IPS-20b (cell line): ENCODE measurements around the gene SWI5.
"Not testable (repeated sequence)": the region's sequence is repeated elsewhere in the genome, so short reads cannot be mapped to it uniquely, and the experiment has no call there.

Experiments used
- H3K27ac ChIP-seq: one replicate; pipeline ENCODE4 v1.5.1; 2013; ENCODE audit warnings: low read length
- H3K27me3 ChIP-seq: 2 replicates; pipeline ENCODE4 v1.6.1; 2013; ENCODE audit warnings: mild to moderate bottlenecking, low read length, inconsistent platforms; ENCODE audit not compliant: insufficient read depth
- H3K36me3 ChIP-seq: 2 replicates; pipeline ENCODE4 v1.6.1; 2013; ENCODE audit warnings: low read depth, mild to moderate bottlenecking, inconsistent platforms, low read length, moderate library complexity; ENCODE audit not compliant: insufficient read depth
- H3K4me1 ChIP-seq: 2 replicates; pipeline ENCODE4 v1.6.1; 2013; ENCODE audit warnings: mild to moderate bottlenecking, control low read depth, inconsistent platforms, low read length, moderate library complexity; ENCODE audit not compliant: insufficient read depth
- H3K4me3 ChIP-seq: 2 replicates; pipeline ENCODE4 v1.5.1; 2013; ENCODE audit warnings: mild to moderate bottlenecking, low read length, inconsistent platforms
- H3K9ac ChIP-seq: 2 replicates; pipeline ENCODE4 v1.6.1; 2013; ENCODE audit warnings: low read depth, mild to moderate bottlenecking, inconsistent platforms, low read length, moderate library complexity
- H3K9me3 ChIP-seq: 2 replicates; pipeline ENCODE4 v1.6.1; 2013; ENCODE audit warnings: mild to moderate bottlenecking, low read depth, low read length, inconsistent platforms; ENCODE audit not compliant: insufficient read depth

SWI5 gene

GRCh38 chr9:128276008-128276573 is at the start of gene SWI5:
SWI5 (plus strand) TSS chr9:128276276.
- H3K9ac ChIP-seq, result peak within 1 kb of the TSS; percentile 94
- no peaks in the 10 kb centered on the region for H3K9me3 ChIP-seq
- peak within 1 kb of the TSS; percentile 92 for H3K4me3 ChIP-seq
- peak within 1 kb of the TSS; percentile 86 for H3K27ac ChIP-seq
- H3K27me3 ChIP-seq, result no peaks in the 10 kb centered on the region
- H3K36me3 ChIP-seq, result peaks cover 22% of the 10 kb centered on the region
- peaks cover 4% of the 10 kb centered on the region; the same call in 1 of the 2 replicates for H3K4me1 ChIP-seq

GRCh38 chr9:128226412-128226801 is 49.7 kb upstream of the SWI5 start:
- no peaks in the 10 kb centered on the region for H3K9me3 ChIP-seq
- no peak overlapping the region for H3K9ac ChIP-seq
- H3K36me3 ChIP-seq, result peaks cover 6% of the 10 kb centered on the region; the same call in 1 of the 2 replicates
- no peaks in the 10 kb centered on the region for H3K4me1 ChIP-seq
- no peak overlapping the region for H3K4me3 ChIP-seq
- no peaks in the 10 kb centered on the region for H3K27me3 ChIP-seq
- no peak overlapping the region for H3K27ac ChIP-seq

- H3K9me3 ChIP-seq, H3K27me3 ChIP-seq, H3K4me3 ChIP-seq, H3K9ac ChIP-seq, H3K36me3 ChIP-seq, H3K27ac ChIP-seq, H3K4me1 ChIP-seq: not testable (repeated sequence)
Observed at GRCh38 chr9:128230897-128231296, 45.2 kb upstream of the SWI5 start.

- no peak overlapping the region for H3K4me3 ChIP-seq
- no peaks in the 10 kb centered on the region for H3K27me3 ChIP-seq
- H3K36me3 ChIP-seq, result 0 out of 2 replicates have a peak, but pooled peaks cover 2% of the 10 kb centered on the region
Observed at GRCh38 chr9:128231638-128232527, 44.2 kb upstream of the SWI5 start.

GRCh38 chr9:128232528-128233428 is 43.3 kb upstream of the SWI5 start:
- no peak overlapping the region for H3K4me3 ChIP-seq
- 0 out of 2 replicates have a peak, but pooled peaks cover 4% of the 10 kb centered on the region for H3K36me3 ChIP-seq
- H3K27me3 ChIP-seq, result no peaks in the 10 kb centered on the region
- no peaks in the 10 kb centered on the region for H3K9me3 ChIP-seq
- no peak overlapping the region for H3K27ac ChIP-seq
- H3K4me1 ChIP-seq, result no peaks in the 10 kb centered on the region
- no peak overlapping the region for H3K9ac ChIP-seq

More at GRCh38 chr9:128231638-128232527, 44.2 kb upstream of the SWI5 start:
- no peak overlapping the region for H3K27ac ChIP-seq
- H3K9me3 ChIP-seq, result no peaks in the 10 kb centered on the region
- no peaks in the 10 kb centered on the region for H3K4me1 ChIP-seq
- H3K9ac ChIP-seq, result no peak overlapping the region

- H3K36me3 ChIP-seq, result 0 out of 2 replicates have a peak, but pooled peaks cover 4% of the 10 kb centered on the region
- no peak overlapping the region for H3K9ac ChIP-seq
- H3K9me3 ChIP-seq, result no peaks in the 10 kb centered on the region
- no peaks in the 10 kb centered on the region for H3K4me1 ChIP-seq
- no peak overlapping the region for H3K27ac ChIP-seq
- no peaks in the 10 kb centered on the region for H3K27me3 ChIP-seq
- H3K4me3 ChIP-seq, result no peak overlapping the region
Observed at GRCh38 chr9:128233817-128234406, 42.2 kb upstream of the SWI5 start.

- Histone ChIP-seq H3K9ac (no peak overlapping the region), H3K36me3 (peaks cover 9% of the 10 kb centered on the region), H3K27me3 (no peaks in the 10 kb centered on the region), H3K9me3 (no peaks in the 10 kb centered on the region), H3K4me3 (no peak overlapping the region), H3K27ac (no peak overlapping the region), H3K4me1 (peaks cover 7% of the 10 kb centered on the region)
Observed at GRCh38 chr9:128242124-128242523, 34.0 kb upstream of the SWI5 start.

- Histone ChIP-seq H3K27ac (no peak overlapping the region), H3K9ac (no peak overlapping the region), H3K9me3 (no peaks in the 10 kb centered on the region), H3K4me1 (peaks cover 7% of the 10 kb centered on the region), H3K27me3 (no peaks in the 10 kb centered on the region), H3K36me3 (peaks cover 9% of the 10 kb centered on the region), H3K4me3 (no peak overlapping the region)
Observed at GRCh38 chr9:128242828-128243214, 33.3 kb upstream of the SWI5 start.

- Histone ChIP-seq H3K4me1 (peaks cover 7% of the 10 kb centered on the region), H3K9ac (no peak overlapping the region), H3K4me3 (no peak overlapping the region), H3K27ac (no peak overlapping the region), H3K9me3 (no peaks in the 10 kb centered on the region), H3K36me3 (peaks cover 9% of the 10 kb centered on the region), H3K27me3 (no peaks in the 10 kb centered on the region)
Observed at GRCh38 chr9:128243215-128244018, 32.7 kb upstream of the SWI5 start.

GRCh38 chr9:128244091-128244836 is 31.8 kb upstream of the SWI5 start:
- H3K9ac ChIP-seq, result no peak overlapping the region
- H3K4me1 ChIP-seq, result peaks cover 7% of the 10 kb centered on the region
- no peak overlapping the region for H3K4me3 ChIP-seq
- no peaks in the 10 kb centered on the region for H3K9me3 ChIP-seq
- H3K36me3 ChIP-seq, result peaks cover 9% of the 10 kb centered on the region
- H3K27me3 ChIP-seq, result no peaks in the 10 kb centered on the region; the same call in 1 of the 2 replicates
- no peak overlapping the region for H3K27ac ChIP-seq
